ENCODE measurements around the gene FOXA2. TPM values are rescaled to one million over a fixed set of nuclear protein-coding genes. Genes with fewer than 3 reads are reported as not detected.
"Not testable (repeated sequence)": the region's sequence is repeated elsewhere in the genome, so short reads cannot be mapped to it uniquely, and the experiment has no call there.

Gene FOXA2
- total RNA-seq, 1 donor from 2014 or later = 141 TPM

DNA sequence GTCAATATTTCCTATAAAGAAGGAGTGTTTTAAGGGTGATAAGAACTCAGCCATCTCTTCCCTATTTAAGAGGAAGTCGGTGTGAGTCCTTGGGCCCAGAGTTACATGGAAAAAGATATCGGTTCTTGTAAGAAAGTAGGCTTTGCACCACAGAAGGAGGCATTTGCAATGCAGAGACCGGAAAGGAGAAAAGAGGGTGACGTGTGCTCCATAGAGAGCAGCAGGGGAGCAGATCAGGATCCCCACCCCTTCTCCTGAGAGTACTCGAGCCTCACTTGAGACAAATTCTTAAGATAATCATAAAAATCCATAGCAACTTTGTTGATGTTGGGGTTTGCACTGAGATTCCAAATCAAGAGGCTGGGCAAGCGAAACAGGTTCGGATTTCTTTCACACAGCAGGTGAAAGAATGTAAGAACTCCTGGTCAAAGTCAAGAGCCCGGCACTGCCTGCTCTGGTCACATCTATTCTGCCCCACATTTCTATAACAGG, 27.8 kb downstream of the FOXA2 start:
- no peak for TF ChIP-seq CTCF (IDR thresholded peaks at IDR 0.05; ENCODE audit: unreplicated experiment)
- Mint-ChIP-seq H3K4me3 (ENCODE audit: low read depth) (no peak overlapping the region), H3K36me3 (ENCODE audit: insufficient read depth) (peaks cover 13% of the 10 kb centered on the region), H3K27me3 (no peaks in the 10 kb centered on the region), H3K27ac (peak overlapping the region; percentile 83), H3K9me3 (ENCODE audit: low read depth) (peaks cover 2% of the 10 kb centered on the region), H3K4me1 (ENCODE audit: low read depth) (peaks cover 36% of the 10 kb centered on the region)
- no peak for DNase-seq (ENCODE audit: low spot score, unreplicated experiment)

DNA sequence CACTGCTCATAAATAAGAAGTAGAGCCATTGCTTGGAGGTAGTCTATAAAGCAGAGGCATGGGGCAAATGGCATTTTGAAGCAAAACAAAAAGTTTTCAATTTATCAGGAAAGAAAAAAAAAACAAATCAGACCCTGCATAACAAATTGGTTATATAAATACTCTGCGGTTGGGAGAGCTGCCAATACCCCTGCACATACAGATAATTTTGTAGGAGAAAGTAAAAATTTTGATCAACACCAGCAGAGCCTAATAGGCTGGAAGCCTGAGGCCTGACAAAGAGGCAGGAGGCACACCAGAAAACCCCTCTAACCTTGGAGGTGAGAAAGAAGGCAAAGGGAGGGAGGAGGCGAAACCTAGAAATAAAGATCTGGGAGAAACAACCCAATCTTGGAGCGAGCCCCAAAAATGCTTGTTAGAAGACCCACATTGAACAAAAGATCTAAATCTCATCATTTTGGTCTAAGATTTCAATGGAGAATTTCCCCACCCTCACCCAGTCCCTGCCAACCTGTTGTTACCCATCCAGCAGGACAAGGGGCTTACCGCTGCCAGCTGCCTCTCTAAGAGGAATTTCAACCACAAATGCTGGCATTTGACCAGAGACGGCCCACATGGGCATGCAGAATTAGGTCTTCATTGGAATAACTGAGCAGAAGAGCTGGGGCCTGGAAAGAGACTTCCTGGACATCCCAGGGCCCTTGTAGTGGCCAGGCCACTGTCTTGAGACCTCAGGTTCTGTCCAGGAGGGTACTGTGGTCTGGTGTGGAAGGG, 28.4 kb downstream of the FOXA2 start:
- TF ChIP-seq CTCF (IDR thresholded peaks at IDR 0.05; ENCODE audit: unreplicated experiment) = no peak
- peaks cover 32% of the 10 kb centered on the region for H3K4me1 Mint-ChIP-seq (ENCODE audit: low read depth)
- no peaks in the 10 kb centered on the region for H3K27me3 Mint-ChIP-seq
- peaks cover 13% of the 10 kb centered on the region for H3K36me3 Mint-ChIP-seq (ENCODE audit: insufficient read depth)
- no peak overlapping the region for H3K4me3 Mint-ChIP-seq (ENCODE audit: low read depth)
- H3K9me3 Mint-ChIP-seq (ENCODE audit: low read depth) = peaks cover 2% of the 10 kb centered on the region
- H3K27ac Mint-ChIP-seq = peak overlapping the region; percentile 83
- no peak for DNase-seq (ENCODE audit: low spot score, unreplicated experiment)

- H3K36me3 Mint-ChIP-seq (ENCODE audit: insufficient read depth) = peaks cover 6% of the 10 kb centered on the region
- TF ChIP-seq CTCF (IDR thresholded peaks at IDR 0.05; ENCODE audit: unreplicated experiment) = no peak
- no peak for DNase-seq (ENCODE audit: low spot score, unreplicated experiment)
- H3K9me3 Mint-ChIP-seq (ENCODE audit: low read depth) = peaks cover 8% of the 10 kb centered on the region
- no peaks in the 10 kb centered on the region for H3K27me3 Mint-ChIP-seq
- no peak overlapping the region for H3K4me3 Mint-ChIP-seq (ENCODE audit: low read depth)
- H3K27ac Mint-ChIP-seq = no peak overlapping the region
- peaks cover 28% of the 10 kb centered on the region for H3K4me1 Mint-ChIP-seq (ENCODE audit: low read depth)
Observed at GRCh38 chr20:22554391-22554790, 30.0 kb downstream of the FOXA2 start.

DNA sequence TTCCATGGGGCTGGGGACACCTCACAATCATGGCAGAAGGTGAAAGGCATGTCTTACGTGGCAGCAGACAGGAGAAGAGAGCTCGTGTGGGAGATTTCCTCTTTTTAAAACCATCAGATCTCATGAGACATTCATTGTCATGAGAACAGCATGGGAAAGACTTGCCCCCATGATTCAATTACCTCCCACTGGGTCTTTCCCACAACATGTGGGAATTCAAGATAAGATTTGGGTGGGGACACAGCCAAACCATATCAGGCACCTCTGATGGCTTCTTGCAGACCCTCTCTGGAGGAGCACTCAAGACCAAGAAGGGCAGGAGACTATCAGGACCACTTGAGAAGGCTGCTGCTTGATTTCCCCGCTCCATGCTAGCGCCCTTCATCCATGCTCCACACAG, 33.9 kb downstream of the FOXA2 start:
- H3K36me3 Mint-ChIP-seq (ENCODE audit: insufficient read depth); H3K9me3 Mint-ChIP-seq (ENCODE audit: low read depth); H3K27me3 Mint-ChIP-seq; DNase-seq (ENCODE audit: low spot score, unreplicated experiment); H3K4me3 Mint-ChIP-seq (ENCODE audit: low read depth); H3K27ac Mint-ChIP-seq: not testable (repeated sequence)
- peaks cover 33% of the 10 kb centered on the region for H3K4me1 Mint-ChIP-seq (ENCODE audit: low read depth)

- no peak for DNase-seq (ENCODE audit: low spot score, unreplicated experiment)
- Mint-ChIP-seq H3K27me3 (no peaks in the 10 kb centered on the region), H3K27ac (peak overlapping the region; percentile 31), H3K36me3 (ENCODE audit: insufficient read depth) (peaks cover 2% of the 10 kb centered on the region), H3K4me1 (ENCODE audit: low read depth) (peaks cover 33% of the 10 kb centered on the region), H3K4me3 (ENCODE audit: low read depth) (no peak overlapping the region), H3K9me3 (ENCODE audit: low read depth) (peaks cover 6% of the 10 kb centered on the region)
- no peak for TF ChIP-seq CTCF (IDR thresholded peaks at IDR 0.05; ENCODE audit: unreplicated experiment)
Observed at GRCh38 chr20:22548040-22548439, 36.3 kb downstream of the FOXA2 start.

GRCh38 chr20:22546344-22546743, 38.0 kb downstream of the FOXA2 start:
- H3K9me3 Mint-ChIP-seq (ENCODE audit: low read depth) = peaks cover 6% of the 10 kb centered on the region
- peaks cover 31% of the 10 kb centered on the region for H3K4me1 Mint-ChIP-seq (ENCODE audit: low read depth)
- peaks cover 2% of the 10 kb centered on the region for H3K36me3 Mint-ChIP-seq (ENCODE audit: insufficient read depth)
- no peak for DNase-seq (ENCODE audit: low spot score, unreplicated experiment)
- H3K27ac Mint-ChIP-seq = no peak overlapping the region
- TF ChIP-seq CTCF (IDR thresholded peaks at IDR 0.05; ENCODE audit: unreplicated experiment) = no peak
- H3K4me3 Mint-ChIP-seq (ENCODE audit: low read depth) = no peak overlapping the region
- no peaks in the 10 kb centered on the region for H3K27me3 Mint-ChIP-seq

Measured in progenitor cell of endocrine pancreas (in vitro differentiated cells).